Brain microvascular endothelial cell (primary cell): ENCODE measurements around the gene VPS13C.

ENCODE experiments used
- DNase-seq: peaks from one replicate; pipeline ENCODE4 v3.0.0-alpha.2; 2020
- H3K27ac ChIP-seq: fragments of 250-450 bp; sonication (Bioruptor Pico); 2 replicates; pipeline ENCODE4 v1.5.1; 2020; ENCODE audit warnings: mild to moderate bottlenecking, moderate library complexity
- H3K27me3 ChIP-seq: fragments of 250-450 bp; sonication (Bioruptor Pico); replicated peaks from 2 replicates; pipeline ENCODE4 v1.5.1; 2020; ENCODE audit warnings: mild to moderate bottlenecking
- H3K36me3 ChIP-seq: fragments of 250-450 bp; sonication (Bioruptor Pico); replicated peaks from 2 replicates; pipeline ENCODE4 v1.5.1; 2020; ENCODE audit warnings: mild to moderate bottlenecking
- H3K4me3 ChIP-seq: 2 replicates; pipeline ENCODE4 v1.5.1; 2011; ENCODE audit warnings: low read depth, mild to moderate bottlenecking, control low read depth, low read length, moderate library complexity
- in situ Hi-C: cut with HindIII; loops from 2 replicates; pipeline ENCODE4 v1.10.0; 2017; ENCODE audit warnings: low sequenced_read_pairs, low pct_ligation_motif_present
- TF ChIP-seq, protein P1 (sequence below): IDR thresholded peaks from 2 replicates; pipeline ENCODE4 v1.5.1; 2011; ENCODE audit warnings: low read depth, mild to moderate bottlenecking, moderate library complexity, low read length, control low read depth, inconsistent platforms; ENCODE audit errors: missing control alignments

VPS13C gene

DNA sequence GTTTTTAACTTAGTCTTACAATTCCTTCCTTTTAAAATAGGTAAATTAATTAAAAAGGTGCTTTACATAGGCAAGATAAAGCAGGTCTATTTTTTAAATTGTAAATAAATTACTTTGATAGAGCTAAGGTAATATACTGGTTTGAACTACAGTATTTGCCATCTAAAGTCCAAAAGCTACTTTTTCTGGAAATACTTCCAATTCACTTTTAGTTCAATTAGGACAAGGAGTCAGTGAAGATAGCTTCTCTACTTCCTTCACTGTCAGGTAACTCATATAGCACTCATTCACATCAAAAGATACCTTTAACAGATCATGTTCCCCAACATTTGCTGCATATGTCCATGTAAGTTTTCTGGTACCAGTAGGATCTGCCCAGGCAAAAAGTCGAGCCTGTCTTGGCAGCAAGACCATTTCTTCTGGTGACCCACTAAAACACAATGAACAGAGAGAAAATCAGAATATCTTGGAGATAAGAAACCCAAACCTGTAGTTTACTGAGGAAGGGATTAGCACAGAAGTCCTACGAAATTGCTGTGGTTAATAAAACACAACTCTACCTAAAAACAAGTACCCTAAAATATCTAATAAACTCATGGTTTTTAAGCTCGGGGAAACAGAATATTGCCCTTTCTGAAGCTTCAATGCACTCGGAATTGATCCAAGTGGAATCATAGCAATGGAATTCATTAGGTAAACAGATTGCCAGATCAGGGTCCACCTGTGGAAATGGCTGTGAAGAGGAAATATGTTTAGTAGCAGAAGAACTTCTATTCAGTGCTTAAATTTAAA lies 153.1 kb downstream of the VPS13C start:
- H3K27me3 ChIP-seq, result no peaks in the 10 kb centered on the region
- in situ Hi-C loops, result no loop called here
- TF ChIP-seq, protein P1, sequence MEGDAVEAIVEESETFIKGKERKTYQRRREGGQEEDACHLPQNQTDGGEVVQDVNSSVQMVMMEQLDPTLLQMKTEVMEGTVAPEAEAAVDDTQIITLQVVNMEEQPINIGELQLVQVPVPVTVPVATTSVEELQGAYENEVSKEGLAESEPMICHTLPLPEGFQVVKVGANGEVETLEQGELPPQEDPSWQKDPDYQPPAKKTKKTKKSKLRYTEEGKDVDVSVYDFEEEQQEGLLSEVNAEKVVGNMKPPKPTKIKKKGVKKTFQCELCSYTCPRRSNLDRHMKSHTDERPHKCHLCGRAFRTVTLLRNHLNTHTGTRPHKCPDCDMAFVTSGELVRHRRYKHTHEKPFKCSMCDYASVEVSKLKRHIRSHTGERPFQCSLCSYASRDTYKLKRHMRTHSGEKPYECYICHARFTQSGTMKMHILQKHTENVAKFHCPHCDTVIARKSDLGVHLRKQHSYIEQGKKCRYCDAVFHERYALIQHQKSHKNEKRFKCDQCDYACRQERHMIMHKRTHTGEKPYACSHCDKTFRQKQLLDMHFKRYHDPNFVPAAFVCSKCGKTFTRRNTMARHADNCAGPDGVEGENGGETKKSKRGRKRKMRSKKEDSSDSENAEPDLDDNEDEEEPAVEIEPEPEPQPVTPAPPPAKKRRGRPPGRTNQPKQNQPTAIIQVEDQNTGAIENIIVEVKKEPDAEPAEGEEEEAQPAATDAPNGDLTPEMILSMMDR, result no peak

DNA sequence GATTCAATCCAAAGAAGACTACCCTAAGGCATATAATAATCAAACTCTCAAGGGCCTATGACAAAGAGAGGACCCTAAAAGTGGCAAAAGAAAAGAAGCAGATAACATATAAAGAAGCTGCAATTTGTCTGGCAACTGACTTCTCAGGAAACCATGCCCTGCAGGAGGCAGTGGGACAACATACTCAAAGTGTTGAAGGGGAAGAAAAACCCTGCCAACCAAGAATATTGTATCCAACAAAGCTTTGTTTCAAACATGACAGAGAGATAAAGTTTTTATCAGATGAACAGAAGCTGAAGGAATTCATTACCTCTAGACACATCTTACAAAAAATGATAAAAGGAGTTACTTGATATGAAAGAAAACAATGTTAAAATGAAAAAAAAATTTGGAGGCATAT lies 167.1 kb downstream of the VPS13C start:
- in situ Hi-C loops, result no loop called here
- Histone ChIP-seq H3K27ac (no peak overlapping the region), H3K27me3 (no peaks in the 10 kb centered on the region), H3K36me3 (no peaks in the 10 kb centered on the region), H3K4me3 (no peak overlapping the region)
- TF ChIP-seq, protein P1, result no peak
- DNase-seq, result no peak

More for the DNA sequence above, 153.1 kb downstream of the VPS13C start:
- no peak overlapping the region for H3K4me3 ChIP-seq
- DNase-seq, result no peak
- H3K27ac ChIP-seq, result no peak overlapping the region
- H3K36me3 ChIP-seq, result peaks cover 2% of the 10 kb centered on the region

DNA sequence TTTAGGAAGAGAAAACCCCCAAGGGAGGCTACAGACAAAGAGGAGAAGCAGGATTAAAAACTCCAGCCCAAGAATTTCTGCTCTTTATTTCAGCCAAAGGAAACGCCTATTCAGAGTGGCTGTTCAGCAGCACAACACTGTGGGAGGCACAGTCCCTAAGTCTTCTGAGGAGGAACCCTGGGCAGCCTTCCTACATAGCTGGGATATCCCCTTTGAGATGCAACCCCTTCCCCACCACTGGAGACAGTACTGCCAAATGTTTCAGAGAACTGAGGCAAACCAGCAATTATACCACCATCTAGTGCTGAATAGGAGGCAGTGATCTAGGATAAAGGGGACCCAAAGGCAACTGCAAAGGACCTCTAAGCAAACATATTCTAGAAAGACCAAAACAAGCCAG lies 168.1 kb downstream of the VPS13C start:
- in situ Hi-C loops, result no loop called here
- H3K36me3 ChIP-seq, result no peaks in the 10 kb centered on the region
- TF ChIP-seq, protein P1, result no peak
- no peak for DNase-seq
- H3K27ac ChIP-seq, result no peak overlapping the region
- H3K27me3 ChIP-seq, result no peaks in the 10 kb centered on the region
- H3K4me3 ChIP-seq, result no peak overlapping the region

DNA sequence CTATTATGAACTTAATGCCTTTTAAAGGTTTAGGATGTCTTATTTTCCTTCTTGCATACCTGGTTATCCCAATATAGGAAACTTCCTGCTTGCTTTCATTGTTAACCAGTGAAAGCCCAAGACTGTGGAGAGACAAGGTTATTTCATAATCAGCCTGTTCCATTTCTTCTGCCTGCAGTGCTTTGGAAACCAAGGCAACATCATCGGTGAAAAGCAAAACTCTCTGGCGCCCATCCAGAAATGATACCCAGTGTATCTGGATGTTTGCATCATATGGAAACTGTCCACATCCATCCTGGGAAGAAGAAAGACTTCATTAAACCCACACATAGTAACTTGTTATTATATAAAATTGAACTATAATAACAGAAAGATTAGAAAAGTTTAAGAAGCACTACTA lies 170.1 kb downstream of the VPS13C start:
- H3K36me3 ChIP-seq, result no peaks in the 10 kb centered on the region
- DNase-seq, result no peak
- in situ Hi-C loops, result no loop called here

DNA sequence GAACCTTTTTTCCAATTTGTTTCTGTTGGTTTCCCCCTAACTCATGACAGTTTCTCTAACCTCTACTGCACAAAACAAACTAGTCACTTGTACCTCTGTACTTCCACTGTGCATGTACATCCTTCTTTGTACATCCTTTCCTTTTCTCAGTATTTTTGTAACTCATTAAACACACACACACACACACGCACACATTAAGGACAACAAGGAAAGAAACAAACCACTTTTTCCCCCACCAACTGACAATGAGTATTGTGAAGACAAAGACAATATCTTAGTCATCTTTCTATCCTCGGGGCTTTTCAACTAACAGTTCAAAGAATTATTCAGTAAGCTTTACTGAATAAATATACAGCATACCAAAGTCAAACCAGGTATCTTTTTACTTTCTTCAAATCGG lies 170.5 kb downstream of the VPS13C start:
- Histone ChIP-seq H3K36me3 (no peaks in the 10 kb centered on the region), H3K4me3 (no peak overlapping the region), H3K27ac (no peak overlapping the region), H3K27me3 (no peaks in the 10 kb centered on the region)
- in situ Hi-C loops, result no loop called here
- TF ChIP-seq, protein P1, result no peak
- no peak for DNase-seq

More for the DNA sequence above, 170.1 kb downstream of the VPS13C start:
- H3K27ac ChIP-seq, result no peak overlapping the region
- no peak overlapping the region for H3K4me3 ChIP-seq
- H3K27me3 ChIP-seq, result no peaks in the 10 kb centered on the region
- TF ChIP-seq, protein P1, result no peak
